ENCODE measurements around the gene PRUNE2.

DNA sequence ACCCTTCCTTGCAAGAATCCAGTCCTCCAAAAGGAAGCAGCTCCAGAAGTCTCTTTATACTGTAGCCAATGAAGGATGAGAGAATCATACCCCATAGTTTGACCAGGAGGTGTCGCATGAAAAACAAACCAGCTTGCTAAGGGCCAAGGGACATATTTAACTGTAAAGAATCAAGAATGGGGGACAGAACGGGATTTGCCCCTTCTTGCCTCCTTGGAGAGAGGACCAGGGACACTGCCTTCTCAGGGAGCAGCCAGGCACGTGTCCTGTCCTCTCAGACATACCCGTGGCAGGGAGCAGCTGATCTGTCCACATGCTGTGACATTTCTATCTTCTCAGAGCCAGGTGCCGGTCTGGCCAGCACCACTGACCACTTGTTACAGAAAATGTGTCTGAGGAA, 11.7 kb downstream of the PRUNE2 start:
- TF ChIP-seq, protein P1, sequence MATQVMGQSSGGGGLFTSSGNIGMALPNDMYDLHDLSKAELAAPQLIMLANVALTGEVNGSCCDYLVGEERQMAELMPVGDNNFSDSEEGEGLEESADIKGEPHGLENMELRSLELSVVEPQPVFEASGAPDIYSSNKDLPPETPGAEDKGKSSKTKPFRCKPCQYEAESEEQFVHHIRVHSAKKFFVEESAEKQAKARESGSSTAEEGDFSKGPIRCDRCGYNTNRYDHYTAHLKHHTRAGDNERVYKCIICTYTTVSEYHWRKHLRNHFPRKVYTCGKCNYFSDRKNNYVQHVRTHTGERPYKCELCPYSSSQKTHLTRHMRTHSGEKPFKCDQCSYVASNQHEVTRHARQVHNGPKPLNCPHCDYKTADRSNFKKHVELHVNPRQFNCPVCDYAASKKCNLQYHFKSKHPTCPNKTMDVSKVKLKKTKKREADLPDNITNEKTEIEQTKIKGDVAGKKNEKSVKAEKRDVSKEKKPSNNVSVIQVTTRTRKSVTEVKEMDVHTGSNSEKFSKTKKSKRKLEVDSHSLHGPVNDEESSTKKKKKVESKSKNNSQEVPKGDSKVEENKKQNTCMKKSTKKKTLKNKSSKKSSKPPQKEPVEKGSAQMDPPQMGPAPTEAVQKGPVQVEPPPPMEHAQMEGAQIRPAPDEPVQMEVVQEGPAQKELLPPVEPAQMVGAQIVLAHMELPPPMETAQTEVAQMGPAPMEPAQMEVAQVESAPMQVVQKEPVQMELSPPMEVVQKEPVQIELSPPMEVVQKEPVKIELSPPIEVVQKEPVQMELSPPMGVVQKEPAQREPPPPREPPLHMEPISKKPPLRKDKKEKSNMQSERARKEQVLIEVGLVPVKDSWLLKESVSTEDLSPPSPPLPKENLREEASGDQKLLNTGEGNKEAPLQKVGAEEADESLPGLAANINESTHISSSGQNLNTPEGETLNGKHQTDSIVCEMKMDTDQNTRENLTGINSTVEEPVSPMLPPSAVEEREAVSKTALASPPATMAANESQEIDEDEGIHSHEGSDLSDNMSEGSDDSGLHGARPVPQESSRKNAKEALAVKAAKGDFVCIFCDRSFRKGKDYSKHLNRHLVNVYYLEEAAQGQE (IDR thresholded peaks at IDR 0.05; ENCODE audit: insufficient replicate concordance, low read depth) = no peak
- TF ChIP-seq SPI1 (IDR thresholded peaks at IDR 0.05; ENCODE audit: borderline replicate concordance, low read depth) = no peak
- TF ChIP-seq, protein P2, sequence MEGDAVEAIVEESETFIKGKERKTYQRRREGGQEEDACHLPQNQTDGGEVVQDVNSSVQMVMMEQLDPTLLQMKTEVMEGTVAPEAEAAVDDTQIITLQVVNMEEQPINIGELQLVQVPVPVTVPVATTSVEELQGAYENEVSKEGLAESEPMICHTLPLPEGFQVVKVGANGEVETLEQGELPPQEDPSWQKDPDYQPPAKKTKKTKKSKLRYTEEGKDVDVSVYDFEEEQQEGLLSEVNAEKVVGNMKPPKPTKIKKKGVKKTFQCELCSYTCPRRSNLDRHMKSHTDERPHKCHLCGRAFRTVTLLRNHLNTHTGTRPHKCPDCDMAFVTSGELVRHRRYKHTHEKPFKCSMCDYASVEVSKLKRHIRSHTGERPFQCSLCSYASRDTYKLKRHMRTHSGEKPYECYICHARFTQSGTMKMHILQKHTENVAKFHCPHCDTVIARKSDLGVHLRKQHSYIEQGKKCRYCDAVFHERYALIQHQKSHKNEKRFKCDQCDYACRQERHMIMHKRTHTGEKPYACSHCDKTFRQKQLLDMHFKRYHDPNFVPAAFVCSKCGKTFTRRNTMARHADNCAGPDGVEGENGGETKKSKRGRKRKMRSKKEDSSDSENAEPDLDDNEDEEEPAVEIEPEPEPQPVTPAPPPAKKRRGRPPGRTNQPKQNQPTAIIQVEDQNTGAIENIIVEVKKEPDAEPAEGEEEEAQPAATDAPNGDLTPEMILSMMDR (IDR thresholded peaks at IDR 0.05; ENCODE audit: insufficient read depth, low read length) = no peak
- TF ChIP-seq POLR2AphosphoS5 (IDR thresholded peaks at IDR 0.05; ENCODE audit: low read depth) = no peak

Measured in HL-60 (cell line).